Coronary artery (tissue), 2 donors: ENCODE data around the gene ALDH1A1.
"Not testable (repeated sequence)": the region's sequence is repeated elsewhere in the genome, so short reads cannot be mapped to it uniquely, and the experiment has no call there.

Experiments
- DNase-seq: peaks from one replicate; pipeline ENCODE4 v3.0.0-alpha.2; 2017; ENCODE audit warnings: low spot score
- H3K27ac ChIP-seq, 2 donors: fragments of 200-600 bp; sonication (generic); one replicate each; pipeline ENCODE4 v1.5.1; 2016 to 2019
- H3K4me3 ChIP-seq: fragments of 200-600 bp; sonication (generic); 2 replicates; pipeline ENCODE4 v1.5.1; 2016; ENCODE audit warnings: mild to moderate bottlenecking, moderate library complexity
- TF ChIP-seq, protein P1 (sequence below): fragments of 200-600 bp; sonication (generic); IDR thresholded peaks from one replicate; pipeline ENCODE4 v1.5.1; 2019; ENCODE audit warnings: antibody characterized with exemption

The ALDH1A1 gene

GRCh38 chr9:72946821-72947220 lies 6.0 kb downstream of the ALDH1A1 start:
- no peak overlapping the region for H3K27ac ChIP-seq

DNA sequence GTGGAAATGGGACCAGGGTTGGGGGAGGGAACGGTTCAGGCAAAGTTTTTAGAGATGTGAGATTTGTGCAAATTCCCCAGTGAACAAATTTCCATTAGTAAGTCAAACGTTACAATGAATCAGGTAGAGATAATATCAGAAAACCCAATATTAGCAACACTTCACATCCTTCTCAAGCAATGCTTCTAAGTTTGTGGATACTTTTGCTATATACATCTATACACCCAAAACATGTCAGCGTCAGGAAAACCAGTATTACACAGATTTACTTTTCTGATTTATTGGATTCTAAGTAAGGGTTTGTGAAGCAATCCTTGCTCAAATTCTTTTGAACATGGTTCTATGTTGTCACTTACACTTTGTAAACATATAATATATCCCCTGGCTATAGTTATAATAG lies 6.5 kb downstream of the ALDH1A1 start:
- Histone ChIP-seq H3K27ac (no peak overlapping the region), H3K4me3 (no peak overlapping the region)
- no peak for DNase-seq
- TF ChIP-seq, protein P1, sequence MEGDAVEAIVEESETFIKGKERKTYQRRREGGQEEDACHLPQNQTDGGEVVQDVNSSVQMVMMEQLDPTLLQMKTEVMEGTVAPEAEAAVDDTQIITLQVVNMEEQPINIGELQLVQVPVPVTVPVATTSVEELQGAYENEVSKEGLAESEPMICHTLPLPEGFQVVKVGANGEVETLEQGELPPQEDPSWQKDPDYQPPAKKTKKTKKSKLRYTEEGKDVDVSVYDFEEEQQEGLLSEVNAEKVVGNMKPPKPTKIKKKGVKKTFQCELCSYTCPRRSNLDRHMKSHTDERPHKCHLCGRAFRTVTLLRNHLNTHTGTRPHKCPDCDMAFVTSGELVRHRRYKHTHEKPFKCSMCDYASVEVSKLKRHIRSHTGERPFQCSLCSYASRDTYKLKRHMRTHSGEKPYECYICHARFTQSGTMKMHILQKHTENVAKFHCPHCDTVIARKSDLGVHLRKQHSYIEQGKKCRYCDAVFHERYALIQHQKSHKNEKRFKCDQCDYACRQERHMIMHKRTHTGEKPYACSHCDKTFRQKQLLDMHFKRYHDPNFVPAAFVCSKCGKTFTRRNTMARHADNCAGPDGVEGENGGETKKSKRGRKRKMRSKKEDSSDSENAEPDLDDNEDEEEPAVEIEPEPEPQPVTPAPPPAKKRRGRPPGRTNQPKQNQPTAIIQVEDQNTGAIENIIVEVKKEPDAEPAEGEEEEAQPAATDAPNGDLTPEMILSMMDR: no peak

More at GRCh38 chr9:72946821-72947220, 6.0 kb downstream of the ALDH1A1 start:
- TF ChIP-seq, protein P1: no peak
- H3K4me3 ChIP-seq: no peak overlapping the region
- no peak for DNase-seq

GRCh38 chr9:72945391-72945790 lies 7.5 kb downstream of the ALDH1A1 start:
- TF ChIP-seq, protein P1: no peak
- no peak for DNase-seq
- no peak overlapping the region for H3K27ac ChIP-seq
- H3K4me3 ChIP-seq: no peak overlapping the region

- no peak overlapping the region for H3K27ac ChIP-seq
- TF ChIP-seq, protein P1: no peak
- no peak overlapping the region for H3K4me3 ChIP-seq
- DNase-seq: no peak
Measured at GRCh38 chr9:72943844-72944462, 8.9 kb downstream of the ALDH1A1 start.

DNA sequence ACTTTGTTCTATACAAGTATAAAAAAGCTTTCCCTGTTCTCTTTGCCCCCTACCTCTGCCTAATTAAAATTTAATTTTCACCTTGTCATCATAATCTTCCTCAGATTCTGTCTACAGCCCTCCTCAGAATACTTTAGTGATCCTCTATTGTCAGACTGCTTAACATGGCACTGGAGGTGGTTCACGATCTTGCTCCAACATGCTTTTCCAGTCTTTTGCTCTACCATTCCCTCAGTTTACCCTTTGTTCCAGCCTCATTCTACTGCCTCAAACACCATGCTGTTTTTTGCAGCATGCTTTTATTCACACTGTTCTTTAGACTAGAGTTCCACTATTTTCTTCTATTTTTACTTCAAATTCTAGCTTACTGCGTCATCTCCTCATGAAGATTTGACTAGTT lies 10.4 kb downstream of the ALDH1A1 start:
- H3K4me3 ChIP-seq: no peak overlapping the region
- TF ChIP-seq, protein P1: no peak
- no peak overlapping the region for H3K27ac ChIP-seq
- no peak for DNase-seq

GRCh38 chr9:72939581-72939980 lies 13.3 kb downstream of the ALDH1A1 start:
- not testable (repeated sequence) for H3K4me3 ChIP-seq, H3K27ac ChIP-seq, DNase-seq

DNA sequence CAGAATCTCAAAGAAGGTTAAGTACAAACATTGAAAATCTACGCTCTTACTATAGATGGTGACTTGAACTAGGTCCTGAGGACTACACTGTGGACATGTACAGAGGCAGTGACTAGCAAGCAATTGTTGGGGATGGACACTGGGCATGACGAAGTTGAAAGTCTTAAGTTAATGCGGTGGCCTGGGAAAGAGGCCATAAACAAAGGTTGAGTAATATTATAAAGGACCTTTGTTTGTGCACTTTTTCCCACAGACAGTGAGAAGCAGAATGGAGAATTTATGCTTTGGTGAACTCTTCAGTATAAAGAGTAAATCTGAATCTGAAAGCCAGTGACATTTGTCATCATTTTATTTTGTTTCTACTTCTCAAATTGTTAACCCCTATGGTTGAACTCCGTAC lies 15.3 kb downstream of the ALDH1A1 start:
- DNase-seq: no peak
- Histone ChIP-seq H3K4me3 (no peak overlapping the region), H3K27ac (no peak overlapping the region)
- TF ChIP-seq, protein P1: no peak
